MM.1S (cell line): ENCODE data around the gene HS6ST1.

Source experiments
- DNase-seq: peaks from one replicate; pipeline ENCODE4 v3.0.0-alpha.2; 2015
- H2AFZ ChIP-seq: fragments of 300-600 bp; sonication (generic); 2 replicates; pipeline ENCODE4 v1.6.0; 2016; ENCODE audit warnings: antibody characterized with exemption, low read length
- H3F3A ChIP-seq: fragments of 300-600 bp; sonication (generic); 2 replicates; pipeline ENCODE4 v1.6.1; 2016; ENCODE audit warnings: mild to moderate bottlenecking, antibody characterized with exemption, low read length, moderate library complexity, mixed read lengths; ENCODE audit not compliant: insufficient read depth
- H3K27ac ChIP-seq: fragments of 300-600 bp; sonication (generic); 2 replicates; pipeline ENCODE4 v1.5.1; 2016; ENCODE audit warnings: mild to moderate bottlenecking, low read length
- H3K27me3 ChIP-seq: fragments of 300-600 bp; sonication (generic); replicated peaks from 2 replicates; pipeline ENCODE4 v1.6.0; 2016; ENCODE audit warnings: low read length; ENCODE audit not compliant: insufficient read depth
- H3K36me3 ChIP-seq: fragments of 300-600 bp; sonication (generic); replicated peaks from 2 replicates; pipeline ENCODE4 v1.6.1; 2016; ENCODE audit warnings: mild to moderate bottlenecking, low read length, mixed read lengths; ENCODE audit not compliant: insufficient read depth
- H3K4me1 ChIP-seq: fragments of 300-600 bp; sonication (generic); 2 replicates; pipeline ENCODE4 v1.6.1; 2016; ENCODE audit warnings: low read length, mixed read lengths
- H3K4me2 ChIP-seq: fragments of 300-600 bp; sonication (generic); 2 replicates; pipeline ENCODE4 v1.6.0; 2016; ENCODE audit warnings: low read depth, low read length
- H3K4me3 ChIP-seq: fragments of 300-600 bp; sonication (generic); 2 replicates; pipeline ENCODE4 v1.5.1; 2016; ENCODE audit warnings: low read length, mixed read lengths
- H3K79me2 ChIP-seq: fragments of 300-600 bp; sonication (generic); 2 replicates; pipeline ENCODE4 v1.6.1; 2016; ENCODE audit warnings: mixed run types, low read length, mixed read lengths
- H3K9ac ChIP-seq: fragments of 300-600 bp; sonication (generic); 2 replicates; pipeline ENCODE4 v1.6.1; 2016; ENCODE audit warnings: low read length, mixed read lengths
- H3K9me2 ChIP-seq: fragments of 300-600 bp; sonication (generic); replicated peaks from 2 replicates; pipeline ENCODE4 v1.6.1; 2016; ENCODE audit warnings: mild to moderate bottlenecking, low read length, mixed read lengths; ENCODE audit not compliant: insufficient read depth
- H3K9me3 ChIP-seq: fragments of 300-600 bp; sonication (generic); replicated peaks from 2 replicates; pipeline ENCODE4 v1.6.1; 2016; ENCODE audit warnings: mild to moderate bottlenecking, low read length, mixed read lengths; ENCODE audit not compliant: insufficient read depth
- H4K20me1 ChIP-seq: fragments of 300-600 bp; sonication (generic); 2 replicates; pipeline ENCODE4 v1.6.1; 2016; ENCODE audit warnings: mild to moderate bottlenecking, low read length, moderate library complexity, mixed read lengths; ENCODE audit not compliant: insufficient read depth
- CTCF ChIP-seq: fragments of 300-600 bp; sonication (generic); IDR thresholded peaks from 2 replicates; pipeline ENCODE4 v1.5.1; 2016; ENCODE audit warnings: antibody characterized with exemption, low read length, mixed read lengths
- EZH2 ChIP-seq: fragments of 300-600 bp; sonication (generic); optimal IDR thresholded peaks from 2 replicates; pipeline ENCODE3; 2017; ENCODE audit warnings: low read depth, mild to moderate bottlenecking, antibody characterized with exemption, low read length, mixed read lengths
- EZH2phosphoT487 ChIP-seq: fragments of 300-600 bp; sonication (generic); IDR thresholded peaks from 2 replicates; pipeline ENCODE4 v1.6.1; 2018; ENCODE audit warnings: antibody characterized with exemption, low read length

HS6ST1 gene

DNA sequence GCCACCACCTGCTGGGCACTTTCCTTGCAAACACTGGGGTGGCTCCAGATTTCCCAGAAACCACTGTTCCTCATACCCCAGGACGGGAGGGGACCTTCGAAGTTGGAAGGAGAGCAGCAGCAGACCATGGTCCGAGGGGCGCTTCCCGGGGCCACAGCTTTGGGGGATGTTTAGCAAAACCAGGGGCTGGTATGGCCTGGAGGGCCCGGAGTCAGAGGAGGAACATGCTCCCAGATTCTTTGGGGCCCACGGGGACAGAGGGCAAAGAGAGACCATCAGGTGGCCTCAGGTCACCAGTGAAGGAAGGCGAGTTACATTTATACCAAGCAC, 25.3 kb downstream of the HS6ST1 start:
- Histone ChIP-seq H3K4me3 (no peak overlapping the region), H3K36me3 (no peaks in the 10 kb centered on the region), H2AFZ (no peak overlapping the region), H3K27me3 (no peaks in the 10 kb centered on the region), H3K9ac (no peak overlapping the region), H3K4me2 (no peak overlapping the region), H3K9me2 (no peaks in the 10 kb centered on the region), H3K9me3 (no peaks in the 10 kb centered on the region), H3K27ac (no peak overlapping the region), H3K4me1 (no peaks in the 10 kb centered on the region), H3K79me2 (peaks cover 99% of the 10 kb centered on the region), H4K20me1 (peaks cover 11% of the 10 kb centered on the region), H3F3A (no peaks in the 10 kb centered on the region)
- DNase-seq: no peak
- TF ChIP-seq CTCF (no peak), EZH2phosphoT487 (no peak), EZH2 (no peak)

- no peaks in the 10 kb centered on the region for H3F3A ChIP-seq
- no peak overlapping the region for H3K9ac ChIP-seq
- H3K79me2 ChIP-seq: peaks cover 99% of the 10 kb centered on the region
- no peaks in the 10 kb centered on the region for H3K27me3 ChIP-seq
- H3K9me2 ChIP-seq: no peaks in the 10 kb centered on the region
- TF ChIP-seq CTCF (no peak), EZH2phosphoT487 (no peak), EZH2 (no peak)
- H3K4me2 ChIP-seq: no peak overlapping the region
- no peak overlapping the region for H3K27ac ChIP-seq
- no peaks in the 10 kb centered on the region for H3K36me3 ChIP-seq
- no peak for DNase-seq
- H3K4me1 ChIP-seq: no peaks in the 10 kb centered on the region
- no peaks in the 10 kb centered on the region for H3K9me3 ChIP-seq
- H4K20me1 ChIP-seq: peaks cover 6% of the 10 kb centered on the region
- no peak overlapping the region for H2AFZ ChIP-seq
- H3K4me3 ChIP-seq: no peak overlapping the region
Observed at GRCh38 chr2:128292599-128293425, 25.9 kb downstream of the HS6ST1 start.

GRCh38 chr2:128291844-128292598, 26.6 kb downstream of the HS6ST1 start:
- Histone ChIP-seq H4K20me1 (peaks cover 6% of the 10 kb centered on the region), H3K4me2 (no peak overlapping the region)

More at GRCh38 chr2:128291844-128292598, 26.6 kb downstream of the HS6ST1 start:
- Histone ChIP-seq H3F3A (no peaks in the 10 kb centered on the region), H3K4me3 (no peak overlapping the region), H3K79me2 (peaks cover 99% of the 10 kb centered on the region), H3K27ac (no peak overlapping the region), H3K9ac (no peak overlapping the region), H3K36me3 (no peaks in the 10 kb centered on the region), H3K4me1 (no peaks in the 10 kb centered on the region), H3K27me3 (no peaks in the 10 kb centered on the region), H3K9me2 (no peaks in the 10 kb centered on the region), H3K9me3 (no peaks in the 10 kb centered on the region), H2AFZ (no peak overlapping the region)
- no peak for TF ChIP-seq EZH2phosphoT487
- no peak for TF ChIP-seq CTCF
- TF ChIP-seq EZH2: no peak
- DNase-seq: no peak
